ENCODE measurements around the gene TDRD6.
"Not testable (repeated sequence)": the region's sequence is repeated elsewhere in the genome, so short reads cannot be mapped to it uniquely, and the experiment has no call there.

The TDRD6 gene, protein sequence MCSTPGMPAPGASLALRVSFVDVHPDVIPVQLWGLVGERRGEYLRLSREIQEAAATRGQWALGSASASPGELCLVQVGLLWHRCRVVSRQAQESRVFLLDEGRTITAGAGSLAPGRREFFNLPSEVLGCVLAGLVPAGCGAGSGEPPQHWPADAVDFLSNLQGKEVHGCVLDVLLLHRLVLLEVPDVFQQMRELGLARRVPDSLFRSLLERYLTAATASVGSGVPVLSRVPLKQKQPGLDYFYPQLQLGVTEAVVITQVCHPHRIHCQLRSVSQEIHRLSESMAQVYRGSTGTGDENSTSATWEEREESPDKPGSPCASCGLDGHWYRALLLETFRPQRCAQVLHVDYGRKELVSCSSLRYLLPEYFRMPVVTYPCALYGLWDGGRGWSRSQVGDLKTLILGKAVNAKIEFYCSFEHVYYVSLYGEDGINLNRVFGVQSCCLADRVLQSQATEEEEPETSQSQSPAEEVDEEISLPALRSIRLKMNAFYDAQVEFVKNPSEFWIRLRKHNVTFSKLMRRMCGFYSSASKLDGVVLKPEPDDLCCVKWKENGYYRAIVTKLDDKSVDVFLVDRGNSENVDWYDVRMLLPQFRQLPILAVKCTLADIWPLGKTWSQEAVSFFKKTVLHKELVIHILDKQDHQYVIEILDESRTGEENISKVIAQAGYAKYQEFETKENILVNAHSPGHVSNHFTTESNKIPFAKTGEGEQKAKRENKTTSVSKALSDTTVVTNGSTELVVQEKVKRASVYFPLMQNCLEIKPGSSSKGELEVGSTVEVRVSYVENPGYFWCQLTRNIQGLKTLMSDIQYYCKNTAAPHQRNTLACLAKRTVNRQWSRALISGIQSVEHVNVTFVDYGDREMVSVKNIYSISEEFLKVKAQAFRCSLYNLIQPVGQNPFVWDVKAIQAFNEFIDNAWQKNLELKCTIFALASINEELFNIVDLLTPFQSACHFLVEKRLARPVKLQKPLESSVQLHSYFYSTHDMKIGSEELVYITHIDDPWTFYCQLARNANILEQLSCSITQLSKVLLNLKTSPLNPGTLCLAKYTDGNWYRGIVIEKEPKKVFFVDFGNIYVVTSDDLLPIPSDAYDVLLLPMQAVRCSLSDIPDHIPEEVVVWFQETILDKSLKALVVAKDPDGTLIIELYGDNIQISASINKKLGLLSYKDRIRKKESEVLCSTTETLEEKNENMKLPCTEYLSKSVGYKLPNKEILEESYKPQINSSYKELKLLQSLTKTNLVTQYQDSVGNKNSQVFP (N-terminal part only)

DNA sequence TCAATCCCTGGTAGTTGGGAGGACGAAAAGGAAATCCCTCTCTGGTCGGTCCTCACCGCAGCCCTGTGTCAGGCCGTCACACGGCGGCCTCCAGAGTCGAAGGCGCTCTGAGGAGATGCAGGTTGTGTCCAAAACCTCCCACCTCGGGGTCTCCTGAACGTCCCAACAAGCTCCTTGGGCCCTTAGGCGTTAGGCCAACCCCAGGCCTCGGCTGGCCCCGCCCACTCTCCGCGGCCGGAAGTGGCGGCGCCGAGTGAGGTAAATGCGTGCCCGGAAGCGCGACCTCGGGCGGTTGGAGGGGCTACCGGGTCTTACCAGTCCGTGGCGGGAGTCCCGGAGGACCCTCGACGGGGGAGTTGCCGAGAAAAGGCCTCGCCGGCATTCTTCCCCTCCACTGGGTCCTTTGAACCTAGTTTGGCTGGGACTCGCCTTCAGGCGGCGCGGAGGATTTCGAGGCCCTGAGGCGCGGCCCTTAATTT is at the start of gene TDRD6:
TDRD6 (plus strand) TSS at position 267 of the 479 bp plus-strand sequence. CDS start 244 bp downstream, outside the sequence.
- DNase-seq (ENCODE audit: low read depth): no peak

DNA sequence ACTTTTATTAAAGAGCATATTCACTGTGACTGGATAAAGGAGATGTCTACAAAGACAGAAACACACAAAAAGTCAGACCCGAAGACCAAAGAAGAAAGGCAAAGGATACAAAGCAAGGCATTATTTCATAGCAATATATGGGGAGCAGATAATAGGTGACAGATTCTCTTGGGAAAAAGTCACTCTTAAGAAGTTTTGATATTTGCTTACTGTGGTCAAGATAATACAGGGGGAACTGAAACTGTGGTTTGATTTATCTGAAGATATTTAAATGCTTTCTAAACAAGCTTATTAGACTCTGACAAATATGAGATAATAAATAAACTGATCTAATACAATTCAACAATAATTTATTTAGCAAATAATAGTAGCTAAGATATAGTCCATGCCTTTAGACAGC is 49.8 kb upstream of the TDRD6 start:
- no peak for DNase-seq (ENCODE audit: low read depth)

DNA sequence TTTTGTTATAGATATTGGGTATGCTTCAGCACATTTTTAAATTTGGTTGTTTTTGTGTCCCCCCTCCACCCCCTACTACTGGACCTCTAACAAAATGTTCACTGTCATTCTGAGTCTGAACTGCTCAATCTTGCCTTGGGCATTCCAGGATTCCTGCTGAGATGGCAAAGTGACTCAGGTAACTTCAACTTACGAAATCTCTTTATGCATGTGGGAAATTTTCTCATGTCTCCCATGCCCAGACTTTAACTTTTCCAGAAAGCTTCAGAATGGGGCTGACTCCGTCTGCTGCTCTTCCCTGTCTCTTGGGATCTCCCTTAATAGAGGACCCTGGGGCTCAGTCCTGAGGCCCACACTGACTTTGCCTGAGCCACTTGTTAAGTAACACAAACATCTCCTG is 49.0 kb upstream of the TDRD6 start:
- no peak for DNase-seq (ENCODE audit: low read depth)

DNA sequence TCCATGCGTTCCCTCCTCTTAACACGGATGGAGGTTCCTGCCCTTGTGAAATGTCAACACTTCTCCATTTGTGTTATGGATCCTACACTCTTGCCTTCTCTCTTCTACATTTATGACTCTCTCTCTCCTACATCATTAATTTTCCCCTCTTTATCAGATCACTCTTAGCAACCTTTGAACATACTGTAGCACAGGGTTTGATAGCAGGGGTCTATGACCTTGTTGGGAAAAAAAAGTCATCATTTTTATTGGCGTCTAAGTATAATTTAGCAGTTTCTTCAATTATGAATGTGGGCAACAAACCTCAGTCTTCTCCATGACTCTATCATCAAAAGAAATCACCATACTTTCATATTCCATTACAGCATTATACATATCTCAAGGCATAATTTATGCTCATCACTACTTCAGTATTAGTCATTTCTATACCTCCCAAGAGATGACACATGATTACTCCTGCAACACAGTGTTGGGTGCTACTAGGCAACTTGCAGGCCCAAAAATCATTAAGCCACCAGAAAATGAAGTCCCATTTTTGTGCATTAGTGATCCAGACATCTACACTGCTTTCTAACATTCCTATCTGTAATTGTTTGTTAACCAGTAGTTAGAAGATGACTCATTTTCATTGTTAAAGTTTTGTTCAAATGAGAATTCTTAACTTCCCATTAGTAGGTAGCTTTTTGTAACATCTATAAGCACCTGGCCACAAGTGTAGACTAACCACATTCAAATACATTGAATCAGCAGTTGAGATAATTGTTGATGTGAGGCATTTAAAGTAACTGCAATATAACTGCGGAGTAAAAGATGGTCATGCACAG is 44.5 kb upstream of the TDRD6 start:
- DNase-seq (ENCODE audit: low read depth): no peak

DNA sequence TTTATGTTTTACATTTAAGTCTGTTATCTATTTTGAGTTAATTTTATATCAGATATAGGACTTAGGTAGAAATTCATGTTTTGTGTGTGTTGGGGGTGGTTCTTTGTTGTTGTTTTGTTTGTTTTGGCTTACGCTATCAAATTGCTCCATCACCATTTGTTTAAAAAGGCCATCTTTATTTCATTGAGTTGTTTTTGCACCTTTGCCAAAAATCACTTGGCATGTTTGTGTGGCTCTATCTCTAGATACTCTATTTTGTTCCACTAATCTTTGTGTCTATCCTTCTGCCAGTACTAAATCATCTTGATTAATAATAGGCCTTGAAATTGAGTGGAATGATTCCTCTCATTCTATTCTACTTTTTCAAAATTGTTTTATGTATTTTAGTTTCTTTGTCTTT is 42.4 kb upstream of the TDRD6 start:
- DNase-seq (ENCODE audit: low read depth): no peak

DNA sequence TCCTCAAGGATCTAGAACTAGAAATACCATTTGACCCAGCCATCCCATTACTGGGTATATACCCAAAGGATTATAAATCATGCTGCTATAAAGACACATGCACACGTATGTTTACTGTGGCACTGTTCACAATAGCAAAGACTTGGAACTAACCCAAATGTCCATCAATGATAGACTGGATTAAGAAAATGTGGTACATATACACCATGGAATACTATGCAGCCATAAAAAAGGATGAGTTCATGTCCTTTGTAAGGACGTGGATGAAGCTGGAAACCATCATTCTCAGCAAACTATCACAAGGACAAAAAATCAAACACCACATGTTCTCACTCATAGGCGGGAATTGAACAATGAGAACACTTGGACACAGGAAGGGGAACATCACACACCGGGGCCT is 39.6 kb upstream of the TDRD6 start:
- DNase-seq (ENCODE audit: low read depth): not testable (repeated sequence)

DNA sequence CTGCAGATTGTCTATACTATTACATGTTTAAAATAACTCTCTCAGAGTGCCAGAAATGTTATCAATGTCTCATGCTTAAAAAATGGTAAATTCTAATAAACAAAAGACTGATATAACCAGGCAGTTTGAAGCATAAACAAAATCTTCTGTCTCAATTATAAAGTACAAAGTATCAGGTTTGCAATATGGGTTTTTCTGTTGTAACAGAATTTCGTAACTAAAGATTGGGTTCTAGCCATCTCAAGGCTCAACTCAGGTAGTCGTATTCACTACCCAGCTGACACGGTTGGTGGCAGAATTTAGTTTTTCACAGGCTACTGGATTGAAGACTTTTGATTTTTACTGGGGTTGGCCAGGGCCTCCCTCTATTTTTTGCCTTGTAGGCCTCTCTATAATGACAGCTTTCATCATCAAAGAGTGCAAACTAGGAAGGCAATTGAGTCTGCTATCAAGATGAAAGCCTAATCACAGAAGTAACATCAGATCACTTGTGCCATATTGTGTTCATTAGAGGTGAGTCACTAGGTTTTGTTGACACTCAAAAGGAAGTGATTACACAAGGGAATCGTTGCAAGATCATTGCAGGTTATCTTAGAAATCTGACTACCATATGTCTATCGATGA is 38.7 kb upstream of the TDRD6 start:
- no peak for DNase-seq (ENCODE audit: low read depth)

DNA sequence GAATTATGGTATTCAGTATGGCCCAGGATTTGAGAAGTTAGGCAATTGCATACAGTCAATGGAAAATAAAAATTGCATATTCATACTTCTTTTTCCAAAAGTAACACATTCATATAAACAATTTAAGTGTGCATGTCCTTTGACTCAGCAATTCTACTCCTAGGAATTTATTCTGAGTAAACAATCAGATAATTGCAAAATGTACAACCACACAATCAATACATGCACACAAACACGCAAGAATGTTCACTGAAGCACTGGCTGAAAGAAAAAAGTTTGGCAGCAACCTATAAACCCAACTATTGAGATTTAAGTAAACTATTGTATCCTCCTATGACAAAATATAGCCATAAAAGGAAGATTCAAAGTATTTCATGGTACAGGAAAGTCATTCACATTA is 36.7 kb upstream of the TDRD6 start:
- DNase-seq (ENCODE audit: low read depth): no peak

DNA sequence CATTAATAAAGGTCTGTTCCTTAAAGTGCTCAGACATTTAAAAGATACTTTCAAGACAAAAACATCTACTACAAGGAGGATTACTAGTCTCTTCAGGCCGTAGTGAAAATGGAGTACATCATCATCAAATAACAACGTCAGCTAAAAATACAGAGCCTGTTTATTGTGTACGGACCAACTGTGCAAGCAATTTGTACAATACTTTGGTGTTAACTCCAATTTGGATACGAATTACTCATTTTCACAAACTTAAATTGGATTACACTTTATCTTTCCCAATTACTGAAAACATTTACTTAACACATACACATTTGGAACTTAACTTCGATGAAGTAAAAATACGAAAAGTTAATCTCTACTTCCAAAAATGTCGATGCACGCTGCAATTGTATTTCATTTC is 35.9 kb upstream of the TDRD6 start:
- no peak for DNase-seq (ENCODE audit: low read depth)

DNA sequence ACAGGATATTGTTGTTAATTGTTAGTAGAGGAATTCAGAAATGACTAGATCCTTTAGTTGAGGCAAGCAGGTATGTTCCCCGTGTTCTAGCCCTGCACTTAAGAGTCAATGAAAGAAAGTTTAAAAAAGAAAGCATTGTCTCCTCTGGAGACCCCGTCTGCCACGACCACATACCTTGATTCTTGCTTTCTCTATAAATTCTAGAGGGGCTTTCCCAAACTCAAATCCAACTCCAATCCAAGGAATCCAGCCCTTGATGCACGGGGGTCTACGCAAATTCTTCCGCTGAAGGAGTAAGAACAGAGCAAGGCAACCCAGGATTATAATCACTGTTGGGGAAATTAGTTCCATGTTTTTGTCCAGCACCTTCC is 35.5 kb upstream of the TDRD6 start:
- DNase-seq (ENCODE audit: low read depth): no peak

DNA sequence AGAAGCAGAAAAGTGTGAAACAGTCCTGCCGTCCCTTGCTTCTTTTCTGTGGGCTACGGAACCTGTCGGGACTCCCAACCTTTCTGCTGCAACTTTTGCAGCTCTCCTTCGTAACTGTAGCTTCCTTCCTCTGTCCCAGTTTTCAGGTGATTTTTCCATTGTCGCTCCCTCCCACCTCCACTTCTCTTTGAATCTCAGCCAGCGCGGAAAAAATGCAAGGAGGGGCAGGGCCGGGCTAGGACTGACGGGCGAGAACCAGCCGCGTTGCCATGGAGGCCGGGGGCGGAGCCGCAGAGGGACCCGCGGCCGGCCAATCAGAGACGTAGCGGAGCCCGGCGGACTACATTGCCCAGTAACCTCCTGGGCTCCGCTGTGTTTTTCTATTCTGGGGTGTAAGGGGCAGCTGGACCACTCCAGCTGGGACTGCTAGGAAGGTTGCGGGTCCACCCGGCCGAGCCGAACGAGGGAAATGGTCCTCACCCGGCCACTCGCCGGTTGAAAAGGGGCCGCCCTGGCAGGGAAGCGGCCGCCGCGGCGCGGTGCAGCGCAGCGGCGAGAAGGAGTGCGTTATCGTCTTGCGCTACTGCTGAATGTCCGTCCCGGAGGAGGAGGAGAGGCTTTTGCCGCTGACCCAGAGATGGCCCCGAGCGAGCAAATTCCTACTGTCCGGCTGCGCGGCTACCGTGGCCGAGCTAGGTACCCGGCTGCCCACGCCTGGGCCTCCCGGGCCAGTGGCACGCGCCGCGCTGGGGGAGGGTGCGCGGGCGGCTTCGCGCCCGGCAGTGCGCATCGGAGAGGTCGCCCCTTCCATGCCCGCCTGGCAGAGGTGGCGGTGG is 34.9 kb upstream of the TDRD6 start, which contains the start of the genes CYP39A1 and SLC25A27:
CYP39A1 (minus strand) TSS at position 216 of the 836 bp plus-strand sequence. CDS start 236 bp downstream, outside the sequence.
SLC25A27 (plus strand) TSS at position 373 of the 836 bp plus-strand sequence; CDS start at position 591, 218 bp downstream.
- peak; percentile 69 for DNase-seq (ENCODE audit: low read depth)

DNA sequence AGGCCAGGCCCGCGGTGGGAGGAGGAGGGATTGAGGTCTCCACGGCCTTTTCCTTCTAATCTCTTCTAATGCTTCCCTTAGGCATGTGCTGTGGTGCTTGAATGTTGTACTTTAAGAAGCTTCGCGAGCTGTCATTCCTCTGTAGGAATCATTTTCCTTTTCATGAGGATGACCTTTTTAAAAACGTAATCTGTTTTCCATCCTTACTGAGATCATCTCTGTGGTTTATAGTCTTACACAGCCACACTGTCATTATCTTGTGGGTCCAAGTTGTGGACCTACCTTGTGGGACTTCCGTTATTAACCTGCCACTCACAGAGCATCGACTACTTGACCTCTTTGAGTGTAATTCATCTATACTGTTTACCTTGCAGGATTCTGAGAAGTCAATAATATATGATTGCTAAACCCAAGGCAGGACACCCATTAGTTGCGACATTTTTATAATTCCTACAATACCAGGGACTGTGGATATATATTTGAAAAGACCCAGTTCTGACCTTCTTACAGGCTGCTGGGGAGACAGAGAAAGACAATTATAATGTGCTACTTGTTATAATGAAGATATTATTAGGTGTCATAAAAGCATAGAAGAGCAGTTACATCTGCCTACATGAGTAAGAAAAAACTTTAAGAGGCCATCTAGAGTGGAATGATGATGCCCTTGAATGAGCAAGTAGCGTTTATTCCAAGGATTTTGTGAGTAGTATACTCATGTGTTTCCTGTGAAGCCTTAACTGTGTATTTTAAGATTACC is 34.1 kb upstream of the TDRD6 start:
- no peak for DNase-seq (ENCODE audit: low read depth)

DNA sequence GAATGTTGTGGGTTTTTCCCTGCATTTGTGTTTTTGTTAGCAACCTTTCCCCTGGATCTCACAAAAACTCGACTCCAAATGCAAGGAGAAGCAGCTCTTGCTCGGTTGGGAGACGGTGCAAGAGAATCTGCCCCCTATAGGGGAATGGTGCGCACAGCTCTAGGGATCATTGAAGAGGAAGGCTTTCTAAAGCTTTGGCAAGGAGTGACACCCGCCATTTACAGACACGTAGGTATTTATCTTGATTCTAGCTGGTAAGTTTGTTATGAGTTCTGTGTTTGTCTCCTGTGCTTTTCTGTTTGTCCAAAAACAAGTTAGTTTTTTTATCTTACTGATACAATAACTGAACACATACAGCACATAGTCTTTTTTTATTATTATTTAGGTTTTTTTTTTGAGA is 31.9 kb upstream of the TDRD6 start:
- no peak for DNase-seq (ENCODE audit: low read depth)

DNA sequence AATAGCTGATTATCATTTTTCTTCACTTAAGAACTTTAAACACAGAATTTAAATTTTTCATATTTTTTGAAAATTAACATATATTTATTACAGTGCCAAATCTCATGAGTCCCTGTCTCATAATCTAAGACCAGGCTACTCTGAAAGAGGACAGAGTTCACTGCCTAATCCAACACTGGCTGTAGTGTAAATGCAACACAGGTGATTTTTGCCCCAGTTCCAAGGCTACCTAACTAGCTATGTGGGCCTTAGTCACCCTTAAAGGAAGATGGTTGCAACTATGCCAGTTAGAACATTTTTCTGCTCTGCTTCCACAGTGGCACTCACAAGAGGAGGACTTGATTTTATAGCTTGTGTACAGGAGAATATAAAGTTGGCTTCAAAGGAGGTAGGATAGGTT is 30.0 kb upstream of the TDRD6 start:
- DNase-seq (ENCODE audit: low read depth): no peak

DNA sequence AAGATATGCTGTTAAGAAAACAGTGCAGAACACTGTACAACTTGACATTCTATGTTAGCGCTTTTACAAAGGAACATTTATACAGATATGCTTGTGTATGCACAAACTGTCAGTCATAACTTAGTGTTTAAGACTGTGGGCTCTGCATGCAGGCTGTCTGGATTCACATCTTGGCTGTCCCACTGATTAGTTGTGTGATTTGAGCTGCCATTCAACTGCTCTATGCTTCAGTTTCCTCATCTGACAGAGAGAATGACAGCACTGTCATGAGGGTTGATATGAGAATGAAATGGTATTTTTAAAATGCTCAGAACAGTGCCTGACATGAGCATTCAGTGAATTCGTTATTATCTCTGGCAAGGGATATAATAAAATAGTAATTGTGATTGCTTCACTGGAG is 26.2 kb upstream of the TDRD6 start:
- no peak for DNase-seq (ENCODE audit: low read depth)

DNA sequence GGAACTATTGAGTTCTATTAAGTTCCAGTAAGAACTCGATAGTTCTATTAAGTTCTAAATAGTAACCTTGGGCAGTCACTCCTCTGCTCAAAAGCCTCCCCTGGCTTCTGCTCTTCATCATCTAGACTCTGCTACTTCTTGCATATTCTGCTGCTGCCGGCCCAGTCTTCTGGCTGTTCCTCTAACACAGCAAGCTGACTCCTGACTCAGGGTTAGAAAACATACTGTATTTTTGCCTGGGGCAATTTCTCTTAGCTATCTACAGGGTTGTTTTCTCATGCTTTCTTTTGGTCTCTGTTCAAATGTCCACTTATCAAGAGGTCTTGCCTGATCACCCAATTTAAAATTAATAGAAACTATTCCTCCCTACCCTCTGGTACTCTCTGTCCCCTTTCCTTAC is 20.3 kb upstream of the TDRD6 start:
- DNase-seq (ENCODE audit: low read depth): no peak

DNA sequence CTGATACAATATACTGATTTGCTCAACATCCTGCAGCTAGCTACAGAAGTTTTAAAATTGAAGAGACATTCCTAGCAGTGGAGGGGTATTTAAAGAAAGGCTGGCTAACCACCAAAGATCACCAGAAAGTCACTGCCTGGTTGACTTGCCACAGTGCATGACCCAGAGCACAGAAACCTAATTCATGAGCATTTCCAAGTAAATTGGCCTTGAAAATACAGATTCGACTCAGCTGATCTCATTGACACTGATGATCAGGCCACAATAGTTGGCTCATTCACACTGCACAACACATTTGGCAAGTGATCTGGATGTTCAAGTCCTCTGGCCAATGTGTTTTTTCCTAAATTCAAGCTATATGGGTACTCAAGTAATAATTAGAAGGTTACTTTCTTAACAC is 13.3 kb upstream of the TDRD6 start:
- DNase-seq (ENCODE audit: low read depth): no peak

DNA sequence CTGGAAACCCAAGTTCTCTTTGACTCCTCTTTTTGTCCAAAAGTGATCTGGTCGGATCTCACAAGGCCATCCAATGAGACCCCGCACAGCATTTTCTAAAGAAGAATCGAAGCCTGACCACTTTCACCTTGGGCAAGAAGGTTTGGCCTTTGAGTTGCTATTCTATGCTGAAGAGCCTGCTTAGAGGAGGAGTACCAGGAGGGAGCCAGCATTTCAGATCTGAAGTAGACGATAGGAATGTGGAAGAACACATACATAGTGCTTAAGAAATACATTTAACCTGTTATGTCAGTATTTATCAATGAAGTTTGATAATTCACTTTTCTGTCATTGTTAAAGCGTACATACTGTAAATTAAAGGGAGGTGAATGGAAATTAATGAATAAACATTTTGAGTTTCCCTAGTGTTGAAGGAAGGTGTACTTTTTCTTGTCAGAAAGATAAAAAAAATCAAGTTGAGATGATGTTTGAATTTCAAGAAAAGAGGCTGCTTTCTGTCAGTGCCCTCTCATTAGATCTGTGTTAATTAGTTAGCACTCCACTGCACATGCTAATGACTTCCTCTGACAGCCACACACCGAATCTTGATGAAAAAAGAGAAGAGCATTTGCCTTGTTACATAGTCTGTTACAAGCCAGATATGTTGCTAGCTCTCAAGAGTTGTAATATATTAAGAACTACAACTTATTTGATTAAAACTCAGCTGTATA is 10.9 kb upstream of the TDRD6 start:
- no peak for DNase-seq (ENCODE audit: low read depth)
